ENCODE results near the gene GALNS. TPM values are rescaled to one million over a fixed set of nuclear protein-coding genes. Genes with fewer than 3 reads are reported as not detected.

GALNS gene
- total RNA-seq, 1 experiment from 2014 or later, result 81.6 TPM

DNA sequence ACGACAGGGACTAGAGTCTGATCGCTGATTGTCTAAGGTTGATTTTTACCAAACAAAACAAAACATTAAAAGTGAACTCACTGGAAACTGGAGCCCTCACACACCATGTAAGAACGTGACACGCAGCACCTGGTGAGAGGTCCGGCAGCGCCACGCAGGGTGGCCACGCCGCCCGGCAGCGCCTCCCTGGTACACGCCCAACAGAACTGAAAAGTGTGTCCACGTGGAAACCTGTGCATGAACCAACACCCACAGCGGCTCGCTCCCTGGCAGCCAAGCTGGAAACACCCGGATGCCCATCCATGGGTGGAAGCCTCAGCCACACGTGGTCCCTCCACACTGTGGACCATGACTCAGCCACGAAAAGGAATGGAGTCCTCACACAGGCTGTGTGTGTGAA lies 9.1 kb downstream of the GALNS start:
- Histone ChIP-seq H3K4me3 (ENCODE audit: low read depth in 2 of 2, low read length in 2 of 2) (no peak overlapping the region), H3K27me3 (ENCODE audit: control insufficient read depth, insufficient read depth, low read length) (no peaks in the 10 kb centered on the region), H3K9me3 (ENCODE audit: control insufficient read depth, insufficient read depth, low read depth, low read length) (no peaks in the 10 kb centered on the region), H3K4me1 (ENCODE audit: control insufficient read depth, insufficient read depth, low read length) (no peaks in the 10 kb centered on the region), H3K36me3 (ENCODE audit: control insufficient read depth, insufficient read depth, low read length) (no peaks in the 10 kb centered on the region), H3K27ac (ENCODE audit: low read length) (no peak overlapping the region)
- TF ChIP-seq, protein P1, sequence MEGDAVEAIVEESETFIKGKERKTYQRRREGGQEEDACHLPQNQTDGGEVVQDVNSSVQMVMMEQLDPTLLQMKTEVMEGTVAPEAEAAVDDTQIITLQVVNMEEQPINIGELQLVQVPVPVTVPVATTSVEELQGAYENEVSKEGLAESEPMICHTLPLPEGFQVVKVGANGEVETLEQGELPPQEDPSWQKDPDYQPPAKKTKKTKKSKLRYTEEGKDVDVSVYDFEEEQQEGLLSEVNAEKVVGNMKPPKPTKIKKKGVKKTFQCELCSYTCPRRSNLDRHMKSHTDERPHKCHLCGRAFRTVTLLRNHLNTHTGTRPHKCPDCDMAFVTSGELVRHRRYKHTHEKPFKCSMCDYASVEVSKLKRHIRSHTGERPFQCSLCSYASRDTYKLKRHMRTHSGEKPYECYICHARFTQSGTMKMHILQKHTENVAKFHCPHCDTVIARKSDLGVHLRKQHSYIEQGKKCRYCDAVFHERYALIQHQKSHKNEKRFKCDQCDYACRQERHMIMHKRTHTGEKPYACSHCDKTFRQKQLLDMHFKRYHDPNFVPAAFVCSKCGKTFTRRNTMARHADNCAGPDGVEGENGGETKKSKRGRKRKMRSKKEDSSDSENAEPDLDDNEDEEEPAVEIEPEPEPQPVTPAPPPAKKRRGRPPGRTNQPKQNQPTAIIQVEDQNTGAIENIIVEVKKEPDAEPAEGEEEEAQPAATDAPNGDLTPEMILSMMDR (IDR thresholded peaks at IDR 0.05), result no peak
- TF ChIP-seq POLR2AphosphoS5 (IDR thresholded peaks at IDR 0.05; ENCODE audit: low read depth, low read length) (no peak), SIN3A (IDR thresholded peaks at IDR 0.05; ENCODE audit: borderline replicate concordance, insufficient read depth, low read depth, low read length) (no peak), REST (IDR thresholded peaks at IDR 0.05; ENCODE audit: insufficient read depth in 1 of 2, low read depth in 2 of 2, low read length in 1 of 2) (no peak), TCF7L2 (IDR thresholded peaks at IDR 0.05; ENCODE audit: low read depth, low read length) (no peak)
- BruUV-seq (replicated peaks), result no TSS peak
- intact Hi-C loops (cut with micrococcal nuclease; ENCODE audit: unreplicated experiment) (no loop called here), in situ Hi-C loops (cut with HindIII; ENCODE audit: low pct_unique_long_range_greater_than_20kb, low sequenced_read_pairs) (no loop called here)
- ATAC-seq, result no peak
- no peak for DNase-seq (ENCODE audit: low read depth, low spot score)
- ChIA-PET POLR2A (no interaction called here), CTCF (interaction anchor here (0.6 kb wide), 1 partner anchor 162 kb away, joined by 3 read pairs; no protein-coding TSS in a partner anchor)

DNA sequence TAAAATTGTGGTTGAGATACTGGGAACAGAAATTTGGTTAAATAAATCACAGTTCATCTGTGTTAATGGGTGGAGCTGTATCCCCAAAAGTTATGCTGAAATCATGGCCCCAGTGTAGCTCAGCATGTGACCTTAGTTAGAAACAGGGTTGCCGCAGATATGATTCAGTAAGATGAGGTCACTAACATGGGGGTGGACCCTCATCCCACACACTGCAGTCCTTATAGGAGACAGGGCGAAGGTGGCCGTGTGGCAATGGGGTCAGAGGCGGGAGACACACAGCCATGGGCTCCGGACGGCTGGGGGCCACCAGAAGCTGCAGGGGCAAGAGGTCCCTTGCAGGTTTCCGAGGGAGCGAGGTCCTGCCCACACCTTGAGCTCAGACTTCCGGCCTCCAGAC lies 10.7 kb downstream of the GALNS start:
- ChIA-PET CTCF (interaction anchor here (0.6 kb wide), 1 partner anchor 11 kb away, joined by 4 read pairs; no protein-coding TSS in a partner anchor), POLR2A (no interaction called here)

More for the DNA sequence above, 10.7 kb downstream of the GALNS start:
- Histone ChIP-seq H3K4me3 (ENCODE audit: low read depth in 2 of 2, low read length in 2 of 2) (no peak overlapping the region), H3K27ac (ENCODE audit: low read length) (no peak overlapping the region), H3K9me3 (ENCODE audit: control insufficient read depth, insufficient read depth, low read depth, low read length) (no peaks in the 10 kb centered on the region), H3K4me1 (ENCODE audit: control insufficient read depth, insufficient read depth, low read length) (no peaks in the 10 kb centered on the region), H3K36me3 (ENCODE audit: control insufficient read depth, insufficient read depth, low read length) (no peaks in the 10 kb centered on the region), H3K27me3 (ENCODE audit: control insufficient read depth, insufficient read depth, low read length) (no peaks in the 10 kb centered on the region)
- intact Hi-C loops (cut with micrococcal nuclease; ENCODE audit: unreplicated experiment), result no loop called here
- DNase-seq (ENCODE audit: low read depth, low spot score), result no peak
- BruUV-seq (replicated peaks), result no TSS peak
- ATAC-seq, result no peak
- TF ChIP-seq, protein P1 (IDR thresholded peaks at IDR 0.05), result no peak
- no peak for TF ChIP-seq SIN3A (IDR thresholded peaks at IDR 0.05; ENCODE audit: borderline replicate concordance, insufficient read depth, low read depth, low read length)
- no peak for TF ChIP-seq REST (IDR thresholded peaks at IDR 0.05; ENCODE audit: insufficient read depth in 1 of 2, low read depth in 2 of 2, low read length in 1 of 2)
- TF ChIP-seq TCF7L2 (IDR thresholded peaks at IDR 0.05; ENCODE audit: low read depth, low read length), result no peak
- no peak for TF ChIP-seq POLR2AphosphoS5 (IDR thresholded peaks at IDR 0.05; ENCODE audit: low read depth, low read length)
- in situ Hi-C loops (cut with HindIII; ENCODE audit: low pct_unique_long_range_greater_than_20kb, low sequenced_read_pairs), result no loop called here

Data from Panc1 (cell line).